ENCODE data around the gene RPS6KB2.
"Not testable (repeated sequence)": the region's sequence is repeated elsewhere in the genome, so short reads cannot be mapped to it uniquely, and the experiment has no call there.

Gene RPS6KB2

GRCh38 chr11:67441731-67442351 lies 13.5 kb downstream of the RPS6KB2 start:
- no peak for DNase-seq (ENCODE audit: low read depth in 2 of 2)

GRCh38 chr11:67442504-67443404 lies 14.5 kb downstream of the RPS6KB2 start:
- DNase-seq (ENCODE audit: low read depth in 2 of 2): no peak

GRCh38 chr11:67445515-67445914 lies 17.2 kb downstream of the RPS6KB2 start:
- no peak for DNase-seq (ENCODE audit: low read depth in 2 of 2)

GRCh38 chr11:67448220-67448609 lies 19.9 kb downstream of the RPS6KB2 start:
- no peak for DNase-seq (ENCODE audit: low read depth in 2 of 2)

GRCh38 chr11:67449116-67449844 lies 21.0 kb downstream of the RPS6KB2 start:
- DNase-seq (ENCODE audit: low read depth in 2 of 2): no peak

- DNase-seq (ENCODE audit: low read depth in 2 of 2): no peak
Measured at GRCh38 chr11:67450796-67451657, 22.7 kb downstream of the RPS6KB2 start.

GRCh38 chr11:67451658-67451976 lies 23.3 kb downstream of the RPS6KB2 start:
- no peak for DNase-seq (ENCODE audit: low read depth in 2 of 2)

- no peak for DNase-seq (ENCODE audit: low read depth in 2 of 2)
Measured at GRCh38 chr11:67452141-67452952, 24.1 kb downstream of the RPS6KB2 start, which contains the start of gene GPR152. Gene GPR152 (minus strand): TSS chr11:67452729. CDS start chr11:67452724, 5 bp downstream.

- DNase-seq (ENCODE audit: low read depth in 2 of 2): no peak
Measured at GRCh38 chr11:67453816-67454732, 25.8 kb downstream of the RPS6KB2 start.

GRCh38 chr11:67455054-67455453 lies 26.8 kb downstream of the RPS6KB2 start, which contains the start of gene CABP4:
Gene CABP4 (plus strand): TSS chr11:67455354. CDS start chr11:67455424, 70 bp downstream.
- DNase-seq (ENCODE audit: low read depth in 2 of 2): no peak

- no peak for DNase-seq (ENCODE audit: low read depth in 2 of 2)
Measured at GRCh38 chr11:67456068-67456705, 27.9 kb downstream of the RPS6KB2 start.

GRCh38 chr11:67457453-67457852 lies 29.2 kb downstream of the RPS6KB2 start:
- DNase-seq (ENCODE audit: low read depth in 2 of 2): no peak

- no peak for DNase-seq (ENCODE audit: low read depth in 2 of 2)
Measured at GRCh38 chr11:67458266-67458665, 30.0 kb downstream of the RPS6KB2 start.

GRCh38 chr11:67463186-67463585 lies 34.9 kb downstream of the RPS6KB2 start:
- no peak for DNase-seq (ENCODE audit: low read depth in 2 of 2)

- DNase-seq (ENCODE audit: low read depth in 2 of 2): no peak
Measured at GRCh38 chr11:67463680-67464410, 35.6 kb downstream of the RPS6KB2 start.

GRCh38 chr11:67464411-67465188 lies 36.3 kb downstream of the RPS6KB2 start:
- DNase-seq (ENCODE audit: low read depth in 2 of 2): peak; percentile 88

- DNase-seq (ENCODE audit: low read depth in 2 of 2): no peak
Measured at GRCh38 chr11:67465189-67465510, 36.9 kb downstream of the RPS6KB2 start.

- DNase-seq (ENCODE audit: low read depth in 2 of 2): not testable (repeated sequence)
Measured at GRCh38 chr11:67465530-67465929, 37.2 kb downstream of the RPS6KB2 start.

Data from stimulated activated CD8-positive, alpha-beta memory T cell treated with anti-CD3 and anti-CD28 coated beads, Interleukin-15, amount 100 ng/mL, for 48 hours (primary cell).